GM12878 (cell line): ENCODE measurements around the gene MSGN1. TPM values are rescaled to one million over a fixed set of nuclear protein-coding genes. Genes with fewer than 3 reads are reported as not detected.

ENCODE experiments used
- ATAC-seq: fragments of 200-7000 bp; cut with Tn5 transposase; 3 replicates; pipeline ENCODE4 v1.9.1; 2020; ENCODE audit warnings: mild to moderate bottlenecking, moderate library complexity
- BruUV-seq: library from RNA; stranded (reverse); fragments of 400-500 nt; replicated peaks from 2 replicates; lab custom pipeline; 2021; lab: Mats Ljungman, UMichigan
- CTCF ChIA-PET: fragments of 300-600 bp; sonication (Branson Sonifier 250); formaldehyde crosslinking; extraction: SDS; loops from one replicate; lab custom pipeline; 2021; ENCODE audit warnings: inconsistent platforms; lab: Yijun Ruan, JAX
- POLR2A ChIA-PET: fragments of 350-600 bp; formaldehyde crosslinking; extraction: SDS; loops from one replicate; lab custom pipeline; 2021; ENCODE audit warnings: inconsistent platforms; lab: Charles Lee
- RAD21 ChIA-PET: fragments of 300-600 bp; sonication (Branson Sonifier 250); formaldehyde crosslinking; loops from one replicate; lab custom pipeline; 2023; ENCODE audit warnings: antibody characterized with exemption; ENCODE audit not compliant: unreplicated experiment; lab: Charles Lee
- SMC1A ChIA-PET: fragments of 300-600 bp; sonication (Branson Sonifier 250); formaldehyde crosslinking; loops from one replicate; lab custom pipeline; 2023; ENCODE audit not compliant: unreplicated experiment, uncharacterized antibody; lab: Charles Lee
- DNase-seq: peaks from one replicate; pipeline ENCODE4 v3.0.0-alpha.2; 2011; ENCODE audit warnings: low read depth, low spot score
- FAIRE-seq: peaks from 3 replicates; lab custom pipeline; 2011; peaks lifted over from hg19 to GRCh38; lab: Jason Lieb, UNC
- H2AFZ ChIP-seq: 2 replicates; pipeline ENCODE4 v1.6.0; 2011; ENCODE audit warnings: low read depth, low read length, control low read depth; ENCODE audit not compliant: control insufficient read depth
- H3K27ac ChIP-seq: 2 replicates; pipeline ENCODE4 v1.5.1; 2011; ENCODE audit warnings: control low read depth; ENCODE audit not compliant: control insufficient read depth, insufficient read depth
- H3K27me3 ChIP-seq, 2 experiments: replicated peaks in 1 of 2; 2 replicates each; pipeline versions ENCODE4 v1.6.0 to v1.6.1; 2011; ENCODE audit warnings: low read length in 1 of 2; ENCODE audit not compliant: control insufficient read depth in 2 of 2, insufficient read depth in 2 of 2
- H3K36me3 ChIP-seq, 2 experiments: 2 replicates each; pipeline ENCODE4 v1.5.1; 2011; ENCODE audit warnings: low read length in 1 of 2; ENCODE audit not compliant: control insufficient read depth in 2 of 2, insufficient read depth in 2 of 2
- H3K4me1 ChIP-seq: 2 replicates; pipeline ENCODE4 v1.6.1; 2011; ENCODE audit warnings: mild to moderate bottlenecking, low read length, moderate library complexity, mixed read lengths; ENCODE audit not compliant: control insufficient read depth, insufficient read depth
- H3K4me2 ChIP-seq: 2 replicates; pipeline ENCODE4 v1.6.0; 2011; ENCODE audit warnings: control low read depth; ENCODE audit not compliant: control insufficient read depth, insufficient read depth
- H3K4me3 ChIP-seq: fragments of 200-600 bp; sonication (generic); 2 replicates; pipeline ENCODE4 v1.5.1; 2016
- H3K79me2 ChIP-seq: 2 replicates; pipeline ENCODE4 v1.6.0; 2011; ENCODE audit warnings: low read length; ENCODE audit not compliant: control insufficient read depth, insufficient read depth
- H3K9ac ChIP-seq: 2 replicates; pipeline ENCODE4 v1.8.0; 2011; ENCODE audit warnings: low read length, control low read depth, mixed read lengths; ENCODE audit not compliant: control insufficient read depth, insufficient read depth
- H3K9me3 ChIP-seq: replicated peaks from 3 replicates; pipeline ENCODE4 v1.5.1; 2011; ENCODE audit warnings: mild to moderate bottlenecking, low read length; ENCODE audit not compliant: control insufficient read depth, insufficient read depth
- H4K20me1 ChIP-seq: 2 replicates; pipeline ENCODE4 v1.6.0; 2011; ENCODE audit not compliant: control insufficient read depth, insufficient read depth
- CHD1 ChIP-seq: IDR thresholded peaks from 2 replicates; pipeline ENCODE4 v1.6.1; 2012; ENCODE audit warnings: low read depth, low read length, improper control_type of control experiment
- EGR1 ChIP-seq, 2 experiments: IDR thresholded peaks; 1 replicate in 1 of 2; 2 replicates in 1 of 2; pipeline ENCODE4 v1.6.1; 2011 to 2012; ENCODE audit warnings: low read depth in 2 of 2, low read length in 2 of 2, borderline replicate concordance in 1 of 2, mild to moderate bottlenecking in 1 of 2, moderate library complexity in 1 of 2
- FOS ChIP-seq: IDR thresholded peaks from 3 replicates; pipeline ENCODE4 v1.6.1; 2011; ENCODE audit warnings: borderline replicate concordance; ENCODE audit not compliant: insufficient read length; ENCODE audit errors: extremely low read depth
- GATAD2B ChIP-seq: fragments of 450-650 bp; conservative IDR thresholded peaks from 2 replicates; pipeline ENCODE4 v1.6.1; 2017; ENCODE audit warnings: low read depth, mild to moderate bottlenecking, moderate library complexity
- IRF3 ChIP-seq: fragments of 450-650 bp; IDR thresholded peaks from 2 replicates; pipeline ENCODE4 v1.6.1; 2014; ENCODE audit warnings: mild to moderate bottlenecking
- LARP7 ChIP-seq: fragments of 450-650 bp; IDR thresholded peaks from 2 replicates; pipeline ENCODE4 v1.6.1; 2017; ENCODE audit warnings: mild to moderate bottlenecking
- MEF2A ChIP-seq: IDR thresholded peaks from 2 replicates; pipeline ENCODE4 v1.6.1; 2011; ENCODE audit warnings: low read depth, mild to moderate bottlenecking, low read length, moderate library complexity; ENCODE audit not compliant: insufficient read depth
- PAX5 ChIP-seq: IDR thresholded peaks from 2 replicates; pipeline ENCODE4 v1.6.1; 2011; ENCODE audit warnings: low read depth, low read length, borderline replicate concordance
- PML ChIP-seq: IDR thresholded peaks from 2 replicates; pipeline ENCODE4 v1.6.1; 2012; ENCODE audit warnings: low read length, inconsistent platforms
- REST ChIP-seq: IDR thresholded peaks from 2 replicates; pipeline ENCODE4 v1.6.1; 2012; ENCODE audit warnings: mild to moderate bottlenecking, low read depth, low read length
- ZNF207 ChIP-seq: fragments of 450-650 bp; IDR thresholded peaks from 2 replicates; pipeline ENCODE4 v1.6.1; 2014; ENCODE audit warnings: antibody characterized with exemption, mild to moderate bottlenecking, borderline replicate concordance
- WGBS: methylation state at CpG from one replicate; pipeline ENCODE4 v1.1.6; 2016; ENCODE audit warnings: low lambda C conversion rate; ENCODE audit not compliant: insufficient replicate concordance, insufficient coverage; ENCODE audit errors: missing lambda C conversion rate; 5-methylcytosine and 5-hydroxymethylcytosine counted together
- in situ Hi-C: fragments of 300-500 bp; cut with MboI; formaldehyde crosslinking; loops from 9 replicates; pipeline ENCODE4 v1.14.3; 2018; ENCODE audit warnings: mixed read lengths
- intact Hi-C: fragments of 100-400 bp; cut with micrococcal nuclease; formaldehyde crosslinking; loops from one replicate; pipeline ENCODE4 v1.14.2; 2022; ENCODE audit not compliant: unreplicated experiment
- polyA plus RNA-seq, 11 experiments: library from polyadenylated mRNA; depleted of rRNA in 4 of 11; unstranded in 6 of 11; stranded (reverse) in 5 of 11; fragments of >200 nt; fragmentation: Nextera tagmentation in 4 of 11; fragmentation: Illumina TruSeq in 1 of 11; extraction: Ambion mirVana in 4 of 11; extraction: Trizol in 1 of 11; gene quantifications; 1 replicate in 1 of 11; 2 replicates in 10 of 11; pipeline versions ENCODE4 v1.2.1 to v1.2.3, GENCODE V29; 2011 to 2016; ENCODE audit warnings: inconsistent platforms in 2 of 11, missing spikeins in 2 of 11, low read depth in 1 of 11
- total RNA-seq, 4 experiments: library from RNA; depleted of rRNA in 3 of 4; stranded (reverse); fragments of >200 nt in 3 of 4; fragmentation: Illumina TruSeq in 1 of 4; extraction: Trizol in 1 of 4; gene quantifications; 2 replicates each; pipeline versions ENCODE4 v1.2.1 to v1.2.3, GENCODE V29; 2013 to 2021

Gene MSGN1
- total and polyA plus RNA-seq, 10 of the 15 experiments (the other 5 are each of a cell fraction or from before 2014, with no cell fraction given) = 0.27 TPM; not detected in 9

- no TSS peak for BruUV-seq
- DNase-seq = no peak
- H3K4me3 ChIP-seq = no peak overlapping the region
- in situ Hi-C loops = no loop called here
- ChIA-PET SMC1A (interaction anchor here (1.1 to 2.2 kb wide), 3 partner anchors 22 to 73 kb away, joined by 4 to 8 read pairs (median 7); no protein-coding TSS in a partner anchor), POLR2A (interaction anchor here (1.0 kb wide), 1 partner anchor 31 kb away, joined by 3 read pairs; no protein-coding TSS in a partner anchor), CTCF (interaction anchor here (0.7 to 1.3 kb wide), 3 partner anchors 8 to 39 kb away, joined by 3 to 5 read pairs (median 3); no protein-coding TSS in a partner anchor), RAD21 (interaction anchor here (1.3 kb wide), 1 partner anchor 34 kb away, joined by 4 read pairs; no protein-coding TSS in a partner anchor)
- H2AFZ ChIP-seq = no peak overlapping the region
- intact Hi-C loops = no loop called here
- H4K20me1 ChIP-seq = no peaks in the 10 kb centered on the region
- no peak overlapping the region for H3K4me2 ChIP-seq
- no peaks in the 10 kb centered on the region for H3K4me1 ChIP-seq
- WGBS = 19% methylated on average over 2 of the region's 2 CpGs
- TF ChIP-seq IRF3 = no peak
- H3K27me3 ChIP-seq = no peaks in the 10 kb centered on the region
- FAIRE-seq = no peak
- no peak overlapping the region for H3K27ac ChIP-seq
- H3K9ac ChIP-seq = no peak overlapping the region
- H3K36me3 ChIP-seq = no peaks in the 10 kb centered on the region
- H3K9me3 ChIP-seq = no peaks in the 10 kb centered on the region
- no peaks in the 10 kb centered on the region for H3K79me2 ChIP-seq
- no peak for ATAC-seq
Measured at GRCh38 chr2:17791817-17792130, 24.5 kb upstream of the MSGN1 start.

GRCh38 chr2:17792515-17792914, 23.7 kb upstream of the MSGN1 start:
- in situ Hi-C loops = no loop called here
- TF ChIP-seq PAX5 (no peak), EGR1 (IDR thresholded peaks at IDR 0.05; ENCODE audit: borderline replicate concordance in 1 of 2, low read depth in 2 of 2, low read length in 2 of 2) (no peak), GATAD2B (no peak), CHD1 (no peak), MEF2A (no peak), FOS (no peak), ZNF207 (no peak), REST (no peak), PML (no peak), LARP7 (no peak)

More at GRCh38 chr2:17792515-17792914, 23.7 kb upstream of the MSGN1 start:
- ChIA-PET POLR2A (interaction anchor here (1.0 to 1.4 kb wide), 2 partner anchors 9 to 30 kb away, joined by 3 to 4 read pairs; no protein-coding TSS in a partner anchor), CTCF (interaction anchor here (0.8 to 1.5 kb wide), 5 partner anchors 11 to 122 kb away, joined by 3 to 6 read pairs (median 3); no protein-coding TSS in a partner anchor), SMC1A (interaction anchor here (1.0 to 4.3 kb wide), 7 partner anchors 8 to 35 kb away, joined by 3 to 21 read pairs (median 5); no protein-coding TSS in a partner anchor), RAD21 (interaction anchor here (1.3 kb wide), 1 partner anchor 35 kb away, joined by 4 read pairs; no protein-coding TSS in a partner anchor)
- H3K4me1 ChIP-seq = no peaks in the 10 kb centered on the region
- no peak overlapping the region for H3K4me3 ChIP-seq
- ATAC-seq = no peak; the same call in 2 of the 3 replicates
- H3K4me2 ChIP-seq = no peak overlapping the region
- H3K27ac ChIP-seq = no peak overlapping the region
- no peak for FAIRE-seq
- no TSS peak for BruUV-seq
- H3K27me3 ChIP-seq = no peaks in the 10 kb centered on the region
- no peaks in the 10 kb centered on the region for H3K36me3 ChIP-seq
- H3K79me2 ChIP-seq = no peaks in the 10 kb centered on the region
- WGBS = 0% methylated on average over 1 of the region's 1 CpG
- no peaks in the 10 kb centered on the region for H3K9me3 ChIP-seq
- DNase-seq = no peak
- H3K9ac ChIP-seq = no peak overlapping the region
- no peaks in the 10 kb centered on the region for H4K20me1 ChIP-seq
- H2AFZ ChIP-seq = no peak overlapping the region
- intact Hi-C loops = no loop called here
